Dermis blood vessel endothelial cell (primary cell): Measurements from ENCODE around the gene ITGAD. TPM values are rescaled to one million over a fixed set of nuclear protein-coding genes. Genes with fewer than 3 reads are reported as not detected.

Experiments used
- total RNA-seq: library from RNA; depleted of rRNA; stranded (reverse); fragments of >200 nt; gene quantifications from 2 replicates; pipeline ENCODE4 v1.2.3, GENCODE V29; 2014

Gene ITGAD
- total RNA-seq, 1 donor from 2014 or later = not detected

Other genes with a start within 250 kb of the ITGAD start
- gene PRSS36, start 243.3 kb upstream of the ITGAD start, total RNA-seq = 0.51 TPM in 1 of 2 replicates, not detected in the other
- 68.2 and 71.3 TPM in 2 replicates for gene FUS, start 213.2 kb upstream of the ITGAD start, total RNA-seq
- gene PYCARD, start 190.6 kb upstream of the ITGAD start, total RNA-seq = 74.5 and 101 TPM in 2 replicates
- not detected in 2 replicates for gene TRIM72, start 179.2 kb upstream of the ITGAD start, total RNA-seq
- gene PYDC1, start 176.2 kb upstream of the ITGAD start, total RNA-seq = not detected in 2 replicates
- 0.34 TPM in 1 of 2 replicates, not detected in the other for gene ITGAM, start 133.4 kb upstream of the ITGAD start, total RNA-seq
- 0.14 and 0.34 TPM in 2 replicates for gene ITGAX, start 38.2 kb upstream of the ITGAD start, total RNA-seq
- gene COX6A2, start 35.0 kb downstream of the ITGAD start, total RNA-seq = not detected in 2 replicates
- 0.05 and 0.17 TPM in 2 replicates for gene ZNF843, start 49.5 kb downstream of the ITGAD start, total RNA-seq
- gene ARMC5, start 66.2 kb downstream of the ITGAD start, total RNA-seq = 26.4 and 29.8 TPM in 2 replicates
- gene TGFB1I1, start 78.8 kb downstream of the ITGAD start, total RNA-seq = 37.4 and 51.2 TPM in 2 replicates
- not detected in 2 replicates for gene SLC5A2, start 89.8 kb downstream of the ITGAD start, total RNA-seq
- 39.3 and 65.6 TPM in 2 replicates for gene RUSF1, start 115.1 kb downstream of the ITGAD start, total RNA-seq
- gene AHSP, start 134.6 kb downstream of the ITGAD start, total RNA-seq = not detected in 2 replicates